Measurements from ENCODE around the gene GALT. TPM values are rescaled to one million over a fixed set of nuclear protein-coding genes. Genes with fewer than 3 reads are reported as not detected.
A peak's percentile ranks its signal among the peaks of the same experiment; 100 is the strongest.

Gene GALT
- total RNA-seq, 1 donor from 2014 or later: 57.5 TPM

GRCh38 chr9:34627716-34628655, 18.5 kb upstream of the GALT start:
- TF ChIP-seq CTCF (IDR thresholded peaks at IDR 0.05; ENCODE audit: partially characterized antibody, unreplicated experiment): no peak
- H3K27me3 Mint-ChIP-seq (ENCODE audit: unreplicated experiment): peaks cover 48% of the 10 kb centered on the region
- peak overlapping the region; percentile 95 for H3K4me3 Mint-ChIP-seq (ENCODE audit: unreplicated experiment)
- H3K36me3 Mint-ChIP-seq (ENCODE audit: unreplicated experiment): peaks cover 6% of the 10 kb centered on the region
- H3K9me3 Mint-ChIP-seq (ENCODE audit: unreplicated experiment): peaks cover 11% of the 10 kb centered on the region
- no peak overlapping the region for H3K27ac Mint-ChIP-seq (ENCODE audit: unreplicated experiment)
- peaks cover 6% of the 10 kb centered on the region for H3K4me1 Mint-ChIP-seq (ENCODE audit: low read depth, unreplicated experiment)
- DNase-seq: no peak

GRCh38 chr9:34628656-34629490, 17.6 kb upstream of the GALT start, which contains the start of gene ARID3C:
Gene ARID3C (minus strand): TSS chr9:34629066. CDS start chr9:34628014, 1,052 bp downstream.
- peaks cover 11% of the 10 kb centered on the region for H3K9me3 Mint-ChIP-seq (ENCODE audit: unreplicated experiment)

GRCh38 chr9:34629491-34629808, 17.0 kb upstream of the GALT start:
- H3K4me3 Mint-ChIP-seq (ENCODE audit: unreplicated experiment): peak overlapping the region; percentile 83
- H3K4me1 Mint-ChIP-seq (ENCODE audit: low read depth, unreplicated experiment): peaks cover 13% of the 10 kb centered on the region
- DNase-seq: no peak
- TF ChIP-seq CTCF (IDR thresholded peaks at IDR 0.05; ENCODE audit: partially characterized antibody, unreplicated experiment): no peak
- peaks cover 40% of the 10 kb centered on the region for H3K27me3 Mint-ChIP-seq (ENCODE audit: unreplicated experiment)
- peaks cover 6% of the 10 kb centered on the region for H3K36me3 Mint-ChIP-seq (ENCODE audit: unreplicated experiment)
- peaks cover 11% of the 10 kb centered on the region for H3K9me3 Mint-ChIP-seq (ENCODE audit: unreplicated experiment)
- no peak overlapping the region for H3K27ac Mint-ChIP-seq (ENCODE audit: unreplicated experiment)

More at GRCh38 chr9:34628656-34629490, 17.6 kb upstream of the GALT start, which contains the start of gene ARID3C:
- Mint-ChIP-seq H3K27ac (ENCODE audit: unreplicated experiment) (no peak within 1 kb of the TSS), H3K36me3 (ENCODE audit: unreplicated experiment) (peaks cover 6% of the 10 kb centered on the region), H3K4me3 (ENCODE audit: unreplicated experiment) (peak within 1 kb of the TSS; percentile 95), H3K4me1 (ENCODE audit: low read depth, unreplicated experiment) (peaks cover 8% of the 10 kb centered on the region), H3K27me3 (ENCODE audit: unreplicated experiment) (peaks cover 45% of the 10 kb centered on the region)
- DNase-seq: peak; percentile 62
- no peak for TF ChIP-seq CTCF (IDR thresholded peaks at IDR 0.05; ENCODE audit: partially characterized antibody, unreplicated experiment)

- H3K27me3 Mint-ChIP-seq (ENCODE audit: unreplicated experiment): peaks cover 39% of the 10 kb centered on the region
- peaks cover 6% of the 10 kb centered on the region for H3K36me3 Mint-ChIP-seq (ENCODE audit: unreplicated experiment)
- H3K9me3 Mint-ChIP-seq (ENCODE audit: unreplicated experiment): peaks cover 13% of the 10 kb centered on the region
- no peak overlapping the region for H3K4me3 Mint-ChIP-seq (ENCODE audit: unreplicated experiment)
- H3K4me1 Mint-ChIP-seq (ENCODE audit: low read depth, unreplicated experiment): peaks cover 18% of the 10 kb centered on the region
- no peak for TF ChIP-seq CTCF (IDR thresholded peaks at IDR 0.05; ENCODE audit: partially characterized antibody, unreplicated experiment)
- H3K27ac Mint-ChIP-seq (ENCODE audit: unreplicated experiment): peak overlapping the region; percentile 8
- no peak for DNase-seq
Observed at GRCh38 chr9:34630402-34631154, 15.9 kb upstream of the GALT start.
